Neuronal stem cell (in vitro differentiated cells): ENCODE measurements around the gene APC2.

Experiments used
- DNase-seq: peaks from one replicate; pipeline ENCODE4 v3.0.0-alpha.2; 2013; ENCODE audit warnings: low spot score
- H2AFZ ChIP-seq: one replicate; pipeline ENCODE4 v1.6.1; 2013; ENCODE audit warnings: mild to moderate bottlenecking, low read length, inconsistent platforms
- H2AK5ac ChIP-seq: 2 replicates; pipeline ENCODE4 v1.6.1; 2013; ENCODE audit warnings: low read depth, mild to moderate bottlenecking, inconsistent platforms, low read length, moderate library complexity, mixed read lengths
- H2BK120ac ChIP-seq: 2 replicates; pipeline ENCODE4 v1.6.1; 2013; ENCODE audit warnings: low read depth, mild to moderate bottlenecking, inconsistent platforms, low read length, moderate library complexity, mixed read lengths
- H2BK12ac ChIP-seq: one replicate; pipeline ENCODE4 v1.6.1; 2013; ENCODE audit warnings: low read length, inconsistent platforms
- H2BK15ac ChIP-seq: 2 replicates; pipeline ENCODE4 v1.6.1; 2013; ENCODE audit warnings: mild to moderate bottlenecking, low read length, inconsistent platforms, mixed read lengths
- H2BK5ac ChIP-seq: one replicate; pipeline ENCODE4 v1.6.1; 2013; ENCODE audit warnings: inconsistent platforms, mild to moderate bottlenecking, low read length, moderate library complexity
- H3K14ac ChIP-seq: one replicate; pipeline ENCODE4 v1.6.1; 2013; ENCODE audit warnings: low read length, inconsistent platforms
- H3K18ac ChIP-seq: 2 replicates; pipeline ENCODE4 v1.6.1; 2013; ENCODE audit warnings: low read length, inconsistent platforms
- H3K23ac ChIP-seq: 2 replicates; pipeline ENCODE4 v1.6.1; 2013; ENCODE audit warnings: low read depth, mild to moderate bottlenecking, mixed read lengths, low read length, inconsistent platforms; ENCODE audit not compliant: poor library complexity
- H3K27ac ChIP-seq: replicated peaks from 3 replicates; pipeline ENCODE4 v1.5.1; 2013; ENCODE audit warnings: low read length, inconsistent platforms
- H3K27me3 ChIP-seq, 3 experiments: 2 replicates each; pipeline ENCODE4 v1.6.1; 2013; ENCODE audit warnings: low read length in 3 of 3, mild to moderate bottlenecking in 2 of 3, inconsistent platforms in 1 of 3, low read depth in 1 of 3, mixed read lengths in 1 of 3, moderate library complexity in 1 of 3; ENCODE audit not compliant: control insufficient read depth in 3 of 3, insufficient read depth in 3 of 3
- H3K36me3 ChIP-seq, 2 donors: replicated peaks in 1 of 2; 2 replicates each; pipeline ENCODE4 v1.6.1; 2013; ENCODE audit warnings: low read length in 2 of 2; ENCODE audit not compliant: control insufficient read depth in 2 of 2, insufficient read depth in 2 of 2
- H3K4ac ChIP-seq: 2 replicates; pipeline ENCODE4 v1.6.1; 2013; ENCODE audit warnings: inconsistent platforms, mild to moderate bottlenecking, low read length, moderate library complexity
- H3K4me1 ChIP-seq, 2 donors: 1 replicate in 1 of 2; 2 replicates in 1 of 2; pipeline ENCODE4 v1.6.1; 2013; ENCODE audit warnings: low read length in 2 of 2, low read depth in 1 of 2; ENCODE audit not compliant: control insufficient read depth in 2 of 2, insufficient read depth in 1 of 2
- H3K4me2 ChIP-seq: one replicate; pipeline ENCODE4 v1.6.1; 2013; ENCODE audit warnings: mild to moderate bottlenecking, low read length, inconsistent platforms; ENCODE audit not compliant: insufficient read depth, poor library complexity, severe bottlenecking
- H3K4me3 ChIP-seq, 2 donors: 2 replicates each; pipeline ENCODE4 v1.5.1; 2013; ENCODE audit warnings: low read length in 2 of 2, mild to moderate bottlenecking in 2 of 2, inconsistent platforms in 1 of 2, moderate library complexity in 1 of 2
- H3K79me1 ChIP-seq: one replicate; pipeline ENCODE4 v1.6.1; 2013; ENCODE audit warnings: low read depth, mild to moderate bottlenecking, inconsistent platforms, low read length, moderate library complexity
- H3K9ac ChIP-seq: one replicate; pipeline ENCODE4 v1.6.1; 2013; ENCODE audit warnings: mild to moderate bottlenecking, low read depth, low read length, inconsistent platforms; ENCODE audit not compliant: poor library complexity
- H3K9me3 ChIP-seq, 2 donors: replicated peaks in 1 of 2; 2 replicates each; pipeline versions ENCODE3 to v1.6.1; 2013; ENCODE audit warnings: low read length in 2 of 2, mild to moderate bottlenecking in 2 of 2, inconsistent platforms in 1 of 2, low read depth in 1 of 2, mixed read lengths in 1 of 2, moderate library complexity in 1 of 2; ENCODE audit not compliant: control insufficient read depth in 2 of 2, insufficient read depth in 1 of 2
- H4K8ac ChIP-seq: one replicate; pipeline ENCODE4 v1.6.1; 2013; ENCODE audit warnings: low read depth, mild to moderate bottlenecking, inconsistent platforms, low read length, moderate library complexity
- H4K91ac ChIP-seq: one replicate; pipeline ENCODE4 v1.6.1; 2013; ENCODE audit warnings: low read length, low read depth, mild to moderate bottlenecking, inconsistent platforms; ENCODE audit not compliant: poor library complexity
- WGBS, 2 donors: extraction: QIAGEN DNeasy Blood & Tissue Kit; methylation state at CpG; one replicate each; pipeline ENCODE4 v1.1.7; 2013; ENCODE audit warnings: missing lambda C conversion rate in 2 of 2, mixed read lengths in 1 of 2; ENCODE audit not compliant: insufficient read length in 2 of 2, insufficient replicate concordance in 1 of 2; ENCODE audit errors: extremely low coverage in 2 of 2; 5-methylcytosine and 5-hydroxymethylcytosine counted together

APC2 gene

DNA sequence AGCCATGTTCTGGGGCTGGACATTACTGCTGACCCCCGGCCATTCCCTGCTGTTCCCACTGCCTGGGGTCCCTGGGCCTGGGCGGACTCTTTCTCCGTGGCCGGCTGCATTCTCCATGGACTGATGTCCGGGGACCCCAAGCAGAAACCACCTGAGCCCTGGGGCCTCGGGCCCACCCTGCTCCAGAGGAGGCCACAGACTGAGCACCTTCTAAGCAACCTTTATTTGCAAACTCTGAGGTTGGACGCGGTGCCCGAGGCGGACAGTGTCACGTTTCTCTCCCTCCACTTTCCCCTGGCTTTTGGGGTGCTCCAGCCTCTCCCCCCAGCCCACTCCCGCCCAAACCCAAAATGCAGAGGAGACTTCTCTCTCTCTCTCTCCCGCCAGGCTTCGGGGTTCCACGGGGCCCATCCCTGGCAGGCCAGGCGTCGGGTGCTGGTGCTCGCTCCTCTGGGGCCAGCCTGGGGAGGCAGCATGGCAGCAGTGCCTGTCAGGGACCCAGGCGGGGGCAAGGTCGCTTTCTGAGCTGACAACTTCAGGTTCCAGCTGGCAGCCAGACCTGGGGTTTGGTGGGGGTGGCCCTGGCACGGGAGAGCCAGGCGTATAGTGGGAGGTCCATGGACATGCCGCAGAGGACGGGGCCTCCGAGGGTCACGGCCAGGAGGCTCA, 31.4 kb downstream of the APC2 start:
- Histone ChIP-seq H3K9me3 (no peaks in the 10 kb centered on the region), H3K4ac (peak overlapping the region; percentile 11), H2AFZ (no peak overlapping the region), H3K36me3 (peaks cover under 1 to 9% of the 10 kb centered on the region in 2 donors), H3K14ac (no peak overlapping the region), H3K27me3 (no peaks in the 10 kb centered on the region), H3K18ac (no peak overlapping the region), H3K4me3 (no peak overlapping the region), H2BK12ac (no peak overlapping the region), H3K23ac (no peak overlapping the region), H3K27ac (no peak overlapping the region), H4K8ac (no peak overlapping the region), H3K4me1 (peaks cover 0 to 3% of the 10 kb centered on the region in 2 donors), H3K9ac (peak overlapping the region; percentile 44), H2BK15ac (peak overlapping the region; percentile 38), H3K4me2 (no peak overlapping the region), H2AK5ac (peak overlapping the region; percentile 81), H3K79me1 (peaks cover 15% of the 10 kb centered on the region), H2BK5ac (no peak overlapping the region), H2BK120ac (no peak overlapping the region), H4K91ac (peak overlapping the region; percentile 89)
- WGBS, 2 donors, result no CpG with 5 or more reads among the region's 26 CpGs
- no peak for DNase-seq

DNA sequence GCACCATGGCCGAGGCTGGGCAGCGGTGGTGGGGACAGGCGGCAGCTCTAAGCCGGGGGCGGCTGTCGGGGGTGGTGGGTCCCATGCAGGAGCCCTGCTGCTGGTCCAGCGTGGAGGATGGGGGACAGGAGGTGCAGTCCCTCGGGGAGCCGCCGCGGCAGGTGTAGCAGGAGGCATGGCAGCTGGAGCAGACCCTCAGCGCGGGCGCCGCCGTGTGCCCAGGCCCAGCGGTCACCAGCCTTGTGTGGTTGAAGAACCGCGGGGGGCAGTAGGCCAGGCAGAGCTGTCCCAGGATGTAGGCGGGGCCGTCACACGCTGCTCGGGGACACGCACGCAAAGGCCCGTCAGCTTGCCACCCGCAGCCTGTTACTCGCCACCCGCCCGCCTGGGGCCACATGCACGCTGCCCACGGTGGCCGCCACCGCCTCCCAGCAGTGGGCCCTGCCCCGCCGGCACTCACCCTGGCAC, 32.0 kb downstream of the APC2 start:
- Histone ChIP-seq H3K27ac (no peak overlapping the region), H3K4me3 (peak overlapping the region in 1 of 2 donors; percentile 23), H3K79me1 (peaks cover 15% of the 10 kb centered on the region), H3K9me3 (no peaks in the 10 kb centered on the region), H3K23ac (peak overlapping the region; percentile 89), H2BK120ac (no peak overlapping the region), H3K9ac (peak overlapping the region; percentile 44), H4K8ac (no peak overlapping the region), H4K91ac (peak overlapping the region; percentile 89), H3K4me1 (peaks cover 0 to 3% of the 10 kb centered on the region in 2 donors), H3K4ac (no peak overlapping the region), H2AFZ (no peak overlapping the region), H2BK15ac (peak overlapping the region; percentile 38), H2AK5ac (peak overlapping the region; percentile 81), H3K14ac (peak overlapping the region; percentile 21), H3K4me2 (no peak overlapping the region), H2BK12ac (no peak overlapping the region), H3K36me3 (peaks cover 0 to 6% of the 10 kb centered on the region in 2 donors), H3K27me3 (no peaks in the 10 kb centered on the region), H3K18ac (no peak overlapping the region), H2BK5ac (no peak overlapping the region)
- no peak for DNase-seq
- no CpG with 5 or more reads among the region's 36 CpGs for WGBS, 2 donors

DNA sequence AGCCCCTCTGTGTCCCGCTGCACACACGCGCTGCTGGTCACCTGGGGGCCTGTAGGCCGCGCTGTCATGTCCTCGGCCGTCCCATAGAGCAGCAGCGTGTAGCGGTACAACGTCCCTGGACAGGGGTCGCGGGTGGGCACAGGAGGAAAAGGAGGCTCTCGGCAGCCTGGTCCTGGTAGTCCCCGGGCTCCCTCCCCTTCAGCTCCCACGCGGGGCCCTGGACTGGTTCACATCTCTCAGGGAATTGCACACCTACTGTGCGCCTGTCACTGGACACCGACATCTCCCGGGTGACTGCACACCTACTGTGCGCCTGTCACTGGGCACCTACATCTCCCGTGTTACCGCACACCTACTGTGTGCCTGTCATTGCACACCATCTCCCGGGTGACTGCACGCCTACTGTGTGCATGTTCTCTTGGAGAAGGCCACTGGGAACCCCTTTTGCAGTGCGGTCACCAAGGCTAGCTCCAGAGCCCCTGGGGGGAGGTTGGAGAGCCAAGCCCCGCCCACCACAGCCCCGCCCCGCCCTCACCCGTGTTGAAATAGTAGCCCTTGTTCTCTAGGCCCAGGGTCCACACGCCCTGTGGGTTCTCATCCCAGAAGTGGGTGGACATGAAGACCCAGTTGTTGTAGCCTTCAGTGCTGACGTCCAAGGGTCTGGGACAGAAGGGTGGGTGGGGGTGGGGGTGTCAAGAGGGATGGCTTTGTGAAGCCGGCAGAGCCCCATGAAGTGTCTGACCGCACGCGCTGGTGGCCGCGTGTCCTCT, 32.6 kb downstream of the APC2 start:
- H3K4me1 ChIP-seq, result peaks cover 0 to 3% of the 10 kb centered on the region in 2 donors
- no peak overlapping the region for H2AFZ ChIP-seq
- H3K18ac ChIP-seq, result no peak overlapping the region
- no peak overlapping the region for H2BK5ac ChIP-seq
- no peak overlapping the region for H3K4me2 ChIP-seq
- H3K36me3 ChIP-seq, result peaks cover 0 to under 1% of the 10 kb centered on the region in 2 donors
- H3K27me3 ChIP-seq, result no peaks in the 10 kb centered on the region
- peak overlapping the region; percentile 72 for H2BK120ac ChIP-seq
- no peak overlapping the region for H3K4ac ChIP-seq
- DNase-seq, result no peak
- peak overlapping the region; percentile 89 for H3K23ac ChIP-seq
- H2AK5ac ChIP-seq, result peak overlapping the region; percentile 81
- H3K4me3 ChIP-seq, result peak overlapping the region in 1 of 2 donors; percentile 23
- no CpG with 5 or more reads among the region's 37 CpGs for WGBS, 2 donors
- H4K91ac ChIP-seq, result peak overlapping the region; percentile 89
- H4K8ac ChIP-seq, result peak overlapping the region; percentile 43
- H3K79me1 ChIP-seq, result peaks cover 15% of the 10 kb centered on the region
- H2BK15ac ChIP-seq, result peak overlapping the region; percentile 38
- no peaks in the 10 kb centered on the region for H3K9me3 ChIP-seq
- H3K14ac ChIP-seq, result peak overlapping the region; percentile 21
- no peak overlapping the region for H3K27ac ChIP-seq
- peak overlapping the region; percentile 41 for H2BK12ac ChIP-seq
- no peak overlapping the region for H3K9ac ChIP-seq
